ENCODE results near the gene PRR18.

- TF ChIP-seq CTCF (IDR thresholded peaks at IDR 0.05 in 8 of 11, conservative IDR thresholded peaks at IDR 0.05 in 3 of 11) (no peak), POLR2A (IDR thresholded peaks at IDR 0.05) (no peak)
These were observed 31.2 kb downstream of the PRR18 start for GRCh38 chr6:166277018-166277417.

Data from spleen (tissue), 7 donors.